GM12865 (cell line): ENCODE measurements around the gene PTK7.
"Not testable (repeated sequence)": the region's sequence is repeated elsewhere in the genome, so short reads cannot be mapped to it uniquely, and the experiment has no call there.

Source experiments
- DNase-seq: peaks from one replicate; pipeline ENCODE4 v3.0.0; 2010; ENCODE audit warnings: low read depth
- H3K4me3 ChIP-seq: 2 replicates; pipeline ENCODE4 v1.5.1; 2011; ENCODE audit warnings: mild to moderate bottlenecking, low read depth, low read length, control low read depth
- CTCF ChIP-seq: IDR thresholded peaks from 2 replicates; pipeline ENCODE4 v1.5.1; 2011; ENCODE audit warnings: low read length, control low read depth, low read depth, inconsistent platforms; ENCODE audit not compliant: insufficient read depth; ENCODE audit errors: missing control alignments

The PTK7 gene

GRCh38 chr6:43125555-43125954 lies 49.4 kb downstream of the PTK7 start:
- DNase-seq, result no peak
- no peak overlapping the region for H3K4me3 ChIP-seq
- TF ChIP-seq CTCF, result no peak

GRCh38 chr6:43127180-43127579 lies 51.1 kb downstream of the PTK7 start:
- DNase-seq, result no peak
- no peak overlapping the region for H3K4me3 ChIP-seq
- no peak for TF ChIP-seq CTCF

GRCh38 chr6:43127877-43128276 lies 51.8 kb downstream of the PTK7 start:
- no peak for TF ChIP-seq CTCF
- DNase-seq, result no peak
- no peak overlapping the region for H3K4me3 ChIP-seq

- no peak for TF ChIP-seq CTCF
- no peak overlapping the region for H3K4me3 ChIP-seq
- DNase-seq, result no peak
Measured at GRCh38 chr6:43128926-43129325, 52.8 kb downstream of the PTK7 start.

- H3K4me3 ChIP-seq, result no peak overlapping the region
- DNase-seq, result peak; percentile 43
- peak; percentile 49 for TF ChIP-seq CTCF
Measured at GRCh38 chr6:43129434-43130194, 53.5 kb downstream of the PTK7 start.

GRCh38 chr6:43130429-43130828 lies 54.3 kb downstream of the PTK7 start:
- no peak for DNase-seq
- no peak for TF ChIP-seq CTCF
- H3K4me3 ChIP-seq, result no peak overlapping the region

GRCh38 chr6:43131379-43131778 lies 55.3 kb downstream of the PTK7 start:
- DNase-seq, H3K4me3 ChIP-seq: not testable (repeated sequence)

- TF ChIP-seq CTCF, result no peak
- H3K4me3 ChIP-seq, result no peak overlapping the region
- no peak for DNase-seq
Measured at GRCh38 chr6:43138267-43138666, 62.2 kb downstream of the PTK7 start.

GRCh38 chr6:43139973-43140372 lies 63.9 kb downstream of the PTK7 start:
- not testable (repeated sequence) for DNase-seq, H3K4me3 ChIP-seq
